Right ventricle myocardium superior (tissue), 1 donor: Measurements from ENCODE around the gene VSIG10. TPM values are rescaled to one million over a fixed set of nuclear protein-coding genes. Genes with fewer than 3 reads are reported as not detected.
A peak's percentile ranks its signal among the peaks of the same experiment; 100 is the strongest.
"Not testable (repeated sequence)": the region's sequence is repeated elsewhere in the genome, so short reads cannot be mapped to it uniquely, and the experiment has no call there.

Experiments
- ATAC-seq: fragments of 200-7000 bp; cut with Tn5 transposase; one replicate; pipeline ENCODE4 v1.9.1; 2020; ENCODE audit warnings: mild to moderate bottlenecking; ENCODE audit not compliant: poor library complexity
- DNase-seq: peaks from one replicate; pipeline ENCODE4 v3.0.0-alpha.2; 2020
- intact Hi-C: fragments of 100-400 bp; cut with DNase I; formaldehyde crosslinking; loops from one replicate; pipeline ENCODE4 v1.11.2; 2022
- total RNA-seq: library from RNA; stranded (reverse); fragmentation: NEBNext Ultra II Directional; extraction: Animal tissue kit (Norgen Biotek cat#: 25700); gene quantifications from one replicate; pipeline ENCODE4 v1.2.1, GENCODE V29; 2021
- donor health status: DM: no; HTN: yes; CAD: no; lungs with severe emphysema.

VSIG10 gene
- total RNA-seq, 1 donor from 2014 or later: 12.0 TPM

- peak; percentile 85 for DNase-seq
- peak; percentile 95 for ATAC-seq
- intact Hi-C loops: no loop called here
These were observed 17.0 kb upstream of the VSIG10 start for GRCh38 chr12:118120579-118121363.

- no peak for DNase-seq
- no peak for ATAC-seq
- intact Hi-C loops: no loop called here
These were observed 15.7 kb upstream of the VSIG10 start for GRCh38 chr12:118119449-118119879.

GRCh38 chr12:118109088-118109487 is 5.3 kb upstream of the VSIG10 start:
- DNase-seq: no peak
- no peak for ATAC-seq
- intact Hi-C loops: loop anchor here (10.0 kb wide), 1 partner anchor 234 kb away; no protein-coding TSS in a partner anchor

GRCh38 chr12:118107694-118108093 is 3.9 kb upstream of the VSIG10 start:
- intact Hi-C loops: loop anchor here (10.0 kb wide), 1 partner anchor 233 kb away; no protein-coding TSS in a partner anchor
- ATAC-seq (no peak), DNase-seq (no peak)

GRCh38 chr12:118107011-118107410 is 3.2 kb upstream of the VSIG10 start:
- intact Hi-C loops: loop anchor here (10.0 kb wide), 1 partner anchor 232 kb away; no protein-coding TSS in a partner anchor
- ATAC-seq: no peak

GRCh38 chr12:118103201-118103600 is 610 bp downstream of the VSIG10 start:
- ATAC-seq (peak; percentile 25), DNase-seq (peak; percentile 46)
- intact Hi-C loops: loop anchor here (10.0 kb wide), 1 partner anchor 228 kb away; no protein-coding TSS in a partner anchor

More at GRCh38 chr12:118107011-118107410, 3.2 kb upstream of the VSIG10 start:
- no peak for DNase-seq

GRCh38 chr12:118102609-118103008 is 1.2 kb downstream of the VSIG10 start:
- intact Hi-C loops: loop anchor here (10.0 kb wide), 1 partner anchor 228 kb away; no protein-coding TSS in a partner anchor
- ATAC-seq: no peak
- DNase-seq: no peak

- intact Hi-C loops: loop anchor here (10.0 kb wide), 1 partner anchor 227 kb away; no protein-coding TSS in a partner anchor
- no peak for ATAC-seq
- DNase-seq: no peak
These were observed 1.7 kb downstream of the VSIG10 start for GRCh38 chr12:118102070-118102469.

GRCh38 chr12:118101051-118101450 is 2.8 kb downstream of the VSIG10 start:
- intact Hi-C loops: loop anchor here (10.0 kb wide), 1 partner anchor 226 kb away; no protein-coding TSS in a partner anchor
- ATAC-seq (no peak), DNase-seq (no peak)

- DNase-seq (no peak), ATAC-seq (no peak)
- intact Hi-C loops: no loop called here
These were observed 4.7 kb downstream of the VSIG10 start for GRCh38 chr12:118098911-118099671.

GRCh38 chr12:118098401-118098800 is 5.4 kb downstream of the VSIG10 start:
- intact Hi-C loops: no loop called here
- ATAC-seq (no peak), DNase-seq (no peak)

- no peak for DNase-seq
- no peak for ATAC-seq
- intact Hi-C loops: no loop called here
These were observed 9.8 kb downstream of the VSIG10 start for GRCh38 chr12:118094039-118094438.

- DNase-seq (no peak), ATAC-seq (no peak)
- intact Hi-C loops: no loop called here
These were observed 14.0 kb downstream of the VSIG10 start for GRCh38 chr12:118089782-118090181.

- no peak for DNase-seq
- intact Hi-C loops: no loop called here
- ATAC-seq: no peak
These were observed 21.6 kb downstream of the VSIG10 start for GRCh38 chr12:118082161-118082560.

GRCh38 chr12:118081521-118081920 is 22.3 kb downstream of the VSIG10 start:
- DNase-seq, ATAC-seq, intact Hi-C loops: not testable (repeated sequence)

- ATAC-seq (no peak), DNase-seq (no peak)
- intact Hi-C loops: no loop called here
These were observed 30.0 kb downstream of the VSIG10 start for GRCh38 chr12:118073768-118074167.

GRCh38 chr12:118070650-118071049 is 33.2 kb downstream of the VSIG10 start:
- ATAC-seq: no peak

GRCh38 chr12:118068445-118068844 is 35.4 kb downstream of the VSIG10 start:
- ATAC-seq (no peak), DNase-seq (no peak)
- intact Hi-C loops: no loop called here

More at GRCh38 chr12:118070650-118071049, 33.2 kb downstream of the VSIG10 start:
- no peak for DNase-seq
- intact Hi-C loops: no loop called here

- ATAC-seq (no peak), DNase-seq (no peak)
- intact Hi-C loops: no loop called here
These were observed 38.4 kb downstream of the VSIG10 start for GRCh38 chr12:118065380-118065779.
